ENCODE data around the gene RXRB. TPM values are rescaled to one million over a fixed set of nuclear protein-coding genes. Genes with fewer than 3 reads are reported as not detected.

RXRB gene
- total RNA-seq = 12.9 and 17.4 TPM in 2 replicates

DNA sequence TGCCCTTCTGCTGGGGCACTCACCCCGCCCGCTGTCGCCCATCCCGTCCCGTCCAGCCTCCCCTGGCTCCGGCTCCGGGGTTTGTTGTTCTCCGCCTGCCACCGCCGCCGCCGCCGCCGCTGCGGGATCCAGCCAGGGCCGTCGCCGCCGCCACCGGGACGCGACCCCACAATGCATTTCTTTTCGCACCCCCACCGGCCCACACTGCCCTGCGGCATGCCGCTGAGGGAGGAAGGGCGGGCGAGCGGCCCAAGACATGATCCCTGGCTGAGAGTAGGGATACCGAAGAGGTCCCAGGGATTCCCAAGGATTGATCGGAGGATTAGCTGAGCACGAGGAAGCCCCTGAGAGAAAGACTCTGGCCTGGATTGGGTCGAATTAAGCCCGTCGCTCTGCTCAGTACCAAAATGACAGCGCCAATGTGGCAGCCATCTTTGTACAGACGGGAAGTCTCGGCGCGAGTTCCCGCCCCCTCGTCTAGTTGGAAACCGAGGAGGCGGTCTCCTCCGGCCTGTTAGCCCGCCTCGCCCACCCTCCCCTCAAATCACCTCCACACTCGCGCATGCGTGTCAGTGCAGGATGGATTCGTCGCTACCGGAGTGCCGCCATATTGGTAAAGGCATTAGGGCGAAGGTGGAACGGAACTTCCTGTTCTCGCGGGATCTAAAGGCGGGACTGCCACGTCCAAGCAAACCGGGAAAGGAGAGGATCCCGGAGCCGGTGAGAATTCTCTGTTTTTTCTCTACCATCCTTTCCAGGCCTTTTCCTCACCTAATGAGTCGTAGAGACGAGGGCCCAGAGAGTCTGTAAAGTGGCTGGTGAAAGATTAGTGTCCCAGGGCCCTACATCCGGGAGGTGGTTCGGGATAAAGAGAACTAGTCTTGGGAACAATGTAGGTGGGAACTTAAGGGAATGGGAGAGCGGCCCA is at the start of gene RXRB, which contains the start of gene SLC39A7:
RXRB (minus strand) TSS at position 447 of the 928 bp plus-strand sequence; CDS start at position 258, 189 bp downstream.
SLC39A7 (plus strand) TSS at position 649 of the 928 bp plus-strand sequence. CDS start 379 bp downstream, outside the sequence.

DNA sequence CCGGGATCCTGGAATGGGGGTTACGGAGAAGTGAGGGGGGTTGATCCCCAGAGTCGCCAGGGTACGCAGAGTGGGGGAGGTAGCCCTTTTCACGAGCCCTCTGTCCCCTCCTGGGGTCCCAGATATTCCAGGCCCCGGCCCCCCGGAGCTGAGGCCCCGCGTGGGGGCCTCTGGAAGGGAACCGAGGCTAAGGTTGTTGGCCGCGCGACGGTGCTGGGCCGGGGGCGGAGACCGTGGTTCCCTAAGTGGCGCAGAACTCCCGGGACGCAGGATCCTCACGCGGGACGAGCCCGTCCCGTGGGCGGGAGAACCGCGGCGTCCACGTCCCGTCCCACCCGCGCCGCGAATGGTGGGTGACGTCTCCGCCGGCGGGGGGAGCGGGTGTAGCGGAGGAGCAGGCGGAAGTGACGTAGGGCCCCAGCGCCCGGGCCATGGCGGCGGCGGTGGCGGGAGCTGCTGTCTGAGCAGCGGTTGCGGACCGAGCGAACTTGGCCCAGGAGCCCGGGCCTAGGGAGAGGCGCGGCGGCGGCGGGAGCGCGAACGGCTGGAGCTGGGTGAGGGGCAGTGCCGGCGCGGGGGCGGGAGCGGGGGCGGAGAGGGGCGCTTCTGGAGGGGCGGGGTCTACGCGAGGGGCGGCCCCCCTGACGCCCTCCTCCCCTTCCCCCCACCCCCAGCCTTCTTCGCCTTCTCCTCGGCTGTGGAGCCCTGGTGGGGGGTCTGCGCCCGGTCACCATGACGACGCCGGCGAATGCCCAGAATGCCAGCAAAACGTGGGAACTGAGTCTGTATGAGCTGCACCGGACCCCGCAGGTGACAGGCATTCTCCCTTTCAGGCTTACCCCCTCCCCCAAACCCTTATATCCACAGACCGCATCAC is 7.9 kb upstream of the RXRB start, which contains the start of gene RING1:
RING1 (plus strand) TSS at position 410 of the 877 bp plus-strand sequence; CDS start at position 733, 323 bp downstream.

GRCh38 chr6:33204415-33205190 is 4.1 kb upstream of the RXRB start, which contains the start of gene HSD17B8:
Gene HSD17B8 (plus strand): TSS chr6:33204655. CDS start chr6:33204669, 14 bp downstream.

GRCh38 chr6:33192105-33192646 is 8.3 kb downstream of the RXRB start, which contains the start of gene COL11A2:
Gene COL11A2 (minus strand): TSS chr6:33192467. CDS start chr6:33192240, 227 bp downstream.

Other genes starting within 250 kb of the RXRB start
- 2.3 and 4.9 TPM in 2 replicates for gene HLA-DMA, start 247.6 kb downstream of the RXRB start, total RNA-seq
- 98.5 and 99.9 TPM in 2 replicates for gene BRD2, start 232.1 kb downstream of the RXRB start, total RNA-seq
- not detected in 2 replicates for gene HLA-DOA, start 191.1 kb downstream of the RXRB start, total RNA-seq
- 9.8 and 28.3 TPM in 2 replicates for gene HLA-DPA1, start 127.0 kb downstream of the RXRB start, total RNA-seq
- 31.0 and 37.8 TPM in 2 replicates for gene HLA-DPB1, start 124.7 kb downstream of the RXRB start, total RNA-seq
- 0.07 and 0.15 TPM in 2 replicates for gene COL11A2, start 8.2 kb downstream of the RXRB start, total RNA-seq
- gene SLC39A7, start 202 bp upstream of the RXRB start, total RNA-seq = 75.7 and 93.8 TPM in 2 replicates
- 6.7 and 9.8 TPM in 2 replicates for gene HSD17B8, start 4.0 kb upstream of the RXRB start, total RNA-seq
- 8.7 and 11.7 TPM in 2 replicates for gene RING1, start 7.8 kb upstream of the RXRB start, total RNA-seq
- gene VPS52, start 71.2 kb upstream of the RXRB start, total RNA-seq = 36.8 and 43.6 TPM in 2 replicates
- 4,238 and 4,354 TPM in 2 replicates for gene RPS18, start 71.4 kb upstream of the RXRB start, total RNA-seq
- 5.6 and 8.1 TPM in 2 replicates for gene B3GALT4, start 76.5 kb upstream of the RXRB start, total RNA-seq
- 65.6 and 74.7 TPM in 2 replicates for gene WDR46, start 88.6 kb upstream of the RXRB start, total RNA-seq
- 55.3 and 67.7 TPM in 2 replicates for gene PFDN6, start 88.9 kb upstream of the RXRB start, total RNA-seq
- 49.4 and 55.9 TPM in 2 replicates for gene RGL2, start 98.3 kb upstream of the RXRB start, total RNA-seq
- gene TAPBP, start 113.4 kb upstream of the RXRB start, total RNA-seq = 171 and 179 TPM in 2 replicates
- gene ZBTB22, start 117.1 kb upstream of the RXRB start, total RNA-seq = 8.9 and 11.6 TPM in 2 replicates
- gene DAXX, start 122.3 kb upstream of the RXRB start, total RNA-seq = 35.7 and 36.8 TPM in 2 replicates
- 41.9 and 45.2 TPM in 2 replicates for gene KIFC1, start 191.2 kb upstream of the RXRB start, total RNA-seq
- 17.9 and 24.2 TPM in 2 replicates for gene PHF1, start 210.3 kb upstream of the RXRB start, total RNA-seq
- gene CUTA, start 217.4 kb upstream of the RXRB start, total RNA-seq = 151 and 168 TPM in 2 replicates
- 1.4 and 2.7 TPM in 2 replicates for gene SYNGAP1, start 219.4 kb upstream of the RXRB start, total RNA-seq

Data from mammary microvascular endothelial cell (primary cell).